GM23338 (cell line): Measurements from ENCODE around the gene CYP19A1. TPM values are rescaled to one million over a fixed set of nuclear protein-coding genes. Genes with fewer than 3 reads are reported as not detected.

Experiments
- ATAC-seq: fragments of 200-7000 bp; cut with Tn5 transposase; 3 replicates; pipeline ENCODE4 v1.9.1; 2020
- DNase-seq: peaks from one replicate; pipeline ENCODE4 v3.0.0-alpha.2; 2015; ENCODE audit warnings: low spot score
- H2AFZ ChIP-seq: fragments of 200-600 bp; sonication (generic); 2 replicates; pipeline ENCODE4 v1.8.0; 2016; ENCODE audit warnings: antibody characterized with exemption, mild to moderate bottlenecking, moderate library complexity
- H3F3A ChIP-seq: fragments of 200-600 bp; sonication (generic); replicated peaks from 2 replicates; pipeline ENCODE4 v1.8.0; 2017; ENCODE audit warnings: antibody characterized with exemption, mixed run types, low read depth
- H3K27ac ChIP-seq: fragments of 200-600 bp; sonication (generic); 2 replicates; pipeline ENCODE4 v1.6.1; 2016; ENCODE audit warnings: low read depth
- H3K27me3 ChIP-seq: fragments of 200-600 bp; sonication (generic); 2 replicates; pipeline ENCODE4 v1.8.0; 2016; ENCODE audit warnings: mild to moderate bottlenecking, mixed run types, moderate library complexity; ENCODE audit not compliant: insufficient read depth
- H3K36me3 ChIP-seq: fragments of 200-600 bp; sonication (generic); 2 replicates; pipeline ENCODE4 v1.8.0; 2016; ENCODE audit warnings: mild to moderate bottlenecking; ENCODE audit not compliant: insufficient read depth
- H3K4me1 ChIP-seq: fragments of 200-600 bp; sonication (generic); 2 replicates; pipeline ENCODE4 v1.8.0; 2016; ENCODE audit warnings: mild to moderate bottlenecking, moderate library complexity; ENCODE audit not compliant: insufficient read depth
- H3K4me2 ChIP-seq: fragments of 200-600 bp; sonication (generic); 2 replicates; pipeline ENCODE4 v1.7.1; 2017; ENCODE audit warnings: mixed run types
- H3K4me3 ChIP-seq: fragments of 200-600 bp; sonication (generic); 2 replicates; pipeline ENCODE4 v1.6.1; 2016; ENCODE audit warnings: mixed run types
- H3K79me2 ChIP-seq: fragments of 200-600 bp; sonication (generic); replicated peaks from 2 replicates; pipeline ENCODE4 v1.8.0; 2017; ENCODE audit warnings: mild to moderate bottlenecking; ENCODE audit not compliant: insufficient read depth
- H3K9me2 ChIP-seq: fragments of 200-600 bp; sonication (generic); 2 replicates; pipeline ENCODE4 v1.8.0; 2017; ENCODE audit not compliant: insufficient read depth
- H4K20me1 ChIP-seq: fragments of 200-600 bp; sonication (generic); replicated peaks from 2 replicates; pipeline ENCODE4 v1.8.0; 2017; ENCODE audit warnings: mild to moderate bottlenecking; ENCODE audit not compliant: insufficient read depth
- H3K27ac Mint-ChIP-seq: 2 replicates; pipeline ENCODE4 v1.8.0; 2020; ENCODE audit warnings: inconsistent platforms, mild to moderate bottlenecking, moderate library complexity, mixed read lengths
- H3K27me3 Mint-ChIP-seq: 3 replicates; pipeline ENCODE4 v1.8.0; 2022; ENCODE audit warnings: low read depth, mild to moderate bottlenecking, moderate library complexity, mixed read lengths, inconsistent platforms; ENCODE audit not compliant: insufficient read depth, poor library complexity
- H3K36me3 Mint-ChIP-seq: 3 replicates; pipeline ENCODE4 v1.8.0; 2021; ENCODE audit warnings: low read depth, mild to moderate bottlenecking, inconsistent platforms, moderate library complexity, mixed read lengths
- H3K4me1 Mint-ChIP-seq: 3 replicates; pipeline ENCODE4 v1.8.0; 2020; ENCODE audit warnings: mild to moderate bottlenecking, inconsistent platforms, mixed read lengths
- H3K4me3 Mint-ChIP-seq: 3 replicates; pipeline ENCODE4 v1.8.0; 2021; ENCODE audit warnings: moderate library complexity, mild to moderate bottlenecking, inconsistent platforms, mixed read lengths
- H3K9me3 Mint-ChIP-seq: 3 replicates; pipeline ENCODE4 v1.8.0; 2020; ENCODE audit warnings: moderate library complexity, mild to moderate bottlenecking, inconsistent platforms, mixed read lengths
- CREB1 ChIP-seq: fragments of 250-450 bp; sonication (Bioruptor Pico); IDR thresholded peaks from 2 replicates; pipeline ENCODE4 v1.5.0; 2020; ENCODE audit warnings: low read depth, mild to moderate bottlenecking, moderate library complexity
- EZH2 ChIP-seq: fragments of 200-600 bp; sonication (generic); IDR thresholded peaks from one replicate; pipeline ENCODE4 v1.8.0; 2017; ENCODE audit warnings: antibody characterized with exemption, mild to moderate bottlenecking, low read depth; ENCODE audit not compliant: unreplicated experiment
- EZH2phosphoT487 ChIP-seq: fragments of 200-600 bp; sonication (generic); IDR thresholded peaks from one replicate; pipeline ENCODE4 v1.8.1; 2018; ENCODE audit warnings: antibody characterized with exemption; ENCODE audit not compliant: unreplicated experiment
- JUNB ChIP-seq: IDR thresholded peaks from one replicate; pipeline ENCODE4 v1.6.1; 2016; ENCODE audit warnings: antibody characterized with exemption; ENCODE audit not compliant: unreplicated experiment
- NANOG ChIP-seq: IDR thresholded peaks from 2 replicates; pipeline ENCODE4 v1.6.1; 2016; ENCODE audit warnings: antibody characterized with exemption, borderline replicate concordance
- POLR2AphosphoS5 ChIP-seq: IDR thresholded peaks from 2 replicates; pipeline ENCODE4 v1.6.1; 2016; ENCODE audit warnings: antibody characterized with exemption, low read depth
- STAT1 ChIP-seq: IDR thresholded peaks from one replicate; pipeline ENCODE4 v1.6.1; 2016; ENCODE audit warnings: antibody characterized with exemption; ENCODE audit not compliant: unreplicated experiment
- ZNF114 ChIP-seq: fragments of 250-450 bp; sonication (Bioruptor Pico); IDR thresholded peaks from 2 replicates; pipeline ENCODE4 v1.5.0; 2020; ENCODE audit warnings: mild to moderate bottlenecking, moderate library complexity
- ZNF331 ChIP-seq: fragments of 250-450 bp; sonication (Bioruptor Pico); IDR thresholded peaks from 2 replicates; pipeline ENCODE4 v1.5.0; 2020; ENCODE audit warnings: low read depth, mild to moderate bottlenecking, moderate library complexity
- polyA plus RNA-seq: library from polyadenylated mRNA; unstranded; fragments of >200 nt; fragmentation: Nextera tagmentation; extraction: Ambion mirVana; gene quantifications from 2 replicates; pipeline ENCODE4 v1.2.1, GENCODE V29; 2016
- total RNA-seq: library from RNA; depleted of rRNA; stranded (reverse); fragments of >200 nt; shearing (Covaris generic); gene quantifications from 2 replicates; pipeline ENCODE4 v1.2.3, GENCODE V29; 2014
- TF ChIP-seq, protein P1 (sequence below): fragments of 250-450 bp; sonication (Bioruptor Pico); IDR thresholded peaks from 2 replicates; pipeline ENCODE4 v1.5.0; 2020; ENCODE audit warnings: mild to moderate bottlenecking, moderate library complexity
- TF ChIP-seq, protein P2 (sequence below): IDR thresholded peaks from 2 replicates; pipeline ENCODE4 v1.6.1; 2016; ENCODE audit warnings: antibody characterized with exemption

CYP19A1 gene
- total and polyA plus RNA-seq, 2 experiments from 2014 or later: 0.42 TPM; not detected in 1

- Histone ChIP-seq H4K20me1 (no peaks in the 10 kb centered on the region), H3K27ac (no peak overlapping the region), H3K9me2 (peaks cover 4% of the 10 kb centered on the region), H3K79me2 (no peaks in the 10 kb centered on the region), H3K4me3 (no peak overlapping the region), H3F3A (no peaks in the 10 kb centered on the region), H3K4me1 (no peaks in the 10 kb centered on the region), H3K4me2 (no peak overlapping the region), H3K27me3 (no peaks in the 10 kb centered on the region), H3K36me3 (no peaks in the 10 kb centered on the region), H2AFZ (no peak overlapping the region)
- Mint-ChIP-seq H3K36me3 (no peaks in the 10 kb centered on the region), H3K4me3 (no peak overlapping the region), H3K27me3 (no peaks in the 10 kb centered on the region), H3K9me3 (no peaks in the 10 kb centered on the region), H3K27ac (peak overlapping the region; percentile 51), H3K4me1 (peaks cover 9% of the 10 kb centered on the region; the same call in 2 of the 3 replicates)
- ATAC-seq: no peak
- DNase-seq: no peak
- TF ChIP-seq ZNF114 (CRISPR knock-in tag): no peak
- no peak for TF ChIP-seq CREB1 (CRISPR knock-in tag)
- TF ChIP-seq, protein P1, sequence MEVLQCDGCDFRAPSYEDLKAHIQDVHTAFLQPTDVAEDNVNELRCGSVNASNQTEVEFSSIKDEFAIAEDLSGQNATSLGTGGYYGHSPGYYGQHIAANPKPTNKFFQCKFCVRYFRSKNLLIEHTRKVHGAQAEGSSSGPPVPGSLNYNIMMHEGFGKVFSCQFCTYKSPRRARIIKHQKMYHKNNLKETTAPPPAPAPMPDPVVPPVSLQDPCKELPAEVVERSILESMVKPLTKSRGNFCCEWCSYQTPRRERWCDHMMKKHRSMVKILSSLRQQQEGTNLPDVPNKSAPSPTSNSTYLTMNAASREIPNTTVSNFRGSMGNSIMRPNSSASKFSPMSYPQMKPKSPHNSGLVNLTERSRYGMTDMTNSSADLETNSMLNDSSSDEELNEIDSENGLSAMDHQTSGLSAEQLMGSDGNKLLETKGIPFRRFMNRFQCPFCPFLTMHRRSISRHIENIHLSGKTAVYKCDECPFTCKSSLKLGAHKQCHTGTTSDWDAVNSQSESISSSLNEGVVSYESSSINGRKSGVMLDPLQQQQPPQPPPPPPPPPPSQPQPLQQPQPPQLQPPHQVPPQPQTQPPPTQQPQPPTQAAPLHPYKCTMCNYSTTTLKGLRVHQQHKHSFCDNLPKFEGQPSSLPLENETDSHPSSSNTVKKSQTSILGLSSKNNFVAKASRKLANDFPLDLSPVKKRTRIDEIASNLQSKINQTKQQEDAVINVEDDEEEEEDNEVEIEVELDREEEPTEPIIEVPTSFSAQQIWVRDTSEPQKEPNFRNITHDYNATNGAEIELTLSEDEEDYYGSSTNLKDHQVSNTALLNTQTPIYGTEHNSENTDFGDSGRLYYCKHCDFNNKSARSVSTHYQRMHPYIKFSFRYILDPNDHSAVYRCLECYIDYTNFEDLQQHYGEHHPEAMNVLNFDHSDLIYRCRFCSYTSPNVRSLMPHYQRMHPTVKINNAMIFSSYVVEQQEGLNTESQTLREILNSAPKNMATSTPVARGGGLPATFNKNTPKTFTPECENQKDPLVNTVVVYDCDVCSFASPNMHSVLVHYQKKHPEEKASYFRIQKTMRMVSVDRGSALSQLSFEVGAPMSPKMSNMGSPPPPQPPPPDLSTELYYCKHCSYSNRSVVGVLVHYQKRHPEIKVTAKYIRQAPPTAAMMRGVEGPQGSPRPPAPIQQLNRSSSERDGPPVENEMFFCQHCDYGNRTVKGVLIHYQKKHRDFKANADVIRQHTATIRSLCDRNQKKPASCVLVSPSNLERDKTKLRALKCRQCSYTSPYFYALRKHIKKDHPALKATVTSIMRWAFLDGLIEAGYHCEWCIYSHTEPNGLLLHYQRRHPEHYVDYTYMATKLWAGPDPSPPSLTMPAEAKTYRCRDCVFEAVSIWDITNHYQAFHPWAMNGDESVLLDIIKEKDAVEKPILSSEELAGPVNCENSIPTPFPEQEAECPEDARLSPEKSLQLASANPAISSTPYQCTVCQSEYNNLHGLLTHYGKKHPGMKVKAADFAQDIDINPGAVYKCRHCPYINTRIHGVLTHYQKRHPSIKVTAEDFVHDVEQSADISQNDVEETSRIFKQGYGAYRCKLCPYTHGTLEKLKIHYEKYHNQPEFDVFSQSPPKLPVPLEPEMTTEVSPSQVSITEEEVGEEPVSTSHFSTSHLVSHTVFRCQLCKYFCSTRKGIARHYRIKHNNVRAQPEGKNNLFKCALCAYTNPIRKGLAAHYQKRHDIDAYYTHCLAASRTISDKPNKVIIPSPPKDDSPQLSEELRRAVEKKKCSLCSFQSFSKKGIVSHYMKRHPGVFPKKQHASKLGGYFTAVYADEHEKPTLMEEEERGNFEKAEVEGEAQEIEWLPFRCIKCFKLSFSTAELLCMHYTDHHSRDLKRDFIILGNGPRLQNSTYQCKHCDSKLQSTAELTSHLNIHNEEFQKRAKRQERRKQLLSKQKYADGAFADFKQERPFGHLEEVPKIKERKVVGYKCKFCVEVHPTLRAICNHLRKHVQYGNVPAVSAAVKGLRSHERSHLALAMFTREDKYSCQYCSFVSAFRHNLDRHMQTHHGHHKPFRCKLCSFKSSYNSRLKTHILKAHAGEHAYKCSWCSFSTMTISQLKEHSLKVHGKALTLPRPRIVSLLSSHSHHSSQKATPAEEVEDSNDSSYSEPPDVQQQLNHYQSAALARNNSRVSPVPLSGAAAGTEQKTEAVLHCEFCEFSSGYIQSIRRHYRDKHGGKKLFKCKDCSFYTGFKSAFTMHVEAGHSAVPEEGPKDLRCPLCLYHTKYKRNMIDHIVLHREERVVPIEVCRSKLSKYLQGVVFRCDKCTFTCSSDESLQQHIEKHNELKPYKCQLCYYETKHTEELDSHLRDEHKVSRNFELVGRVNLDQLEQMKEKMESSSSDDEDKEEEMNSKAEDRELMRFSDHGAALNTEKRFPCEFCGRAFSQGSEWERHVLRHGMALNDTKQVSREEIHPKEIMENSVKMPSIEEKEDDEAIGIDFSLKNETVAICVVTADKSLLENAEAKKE: no peak
- TF ChIP-seq JUNB: no peak
These were observed 15.6 kb downstream of the CYP19A1 start for GRCh38 chr15:51322621-51323296.

- Histone ChIP-seq H3F3A (no peaks in the 10 kb centered on the region), H3K36me3 (no peaks in the 10 kb centered on the region), H3K4me3 (no peak overlapping the region), H3K4me2 (no peak overlapping the region), H3K4me1 (no peaks in the 10 kb centered on the region), H4K20me1 (no peaks in the 10 kb centered on the region), H3K9me2 (peaks cover 4% of the 10 kb centered on the region), H2AFZ (no peak overlapping the region), H3K79me2 (no peaks in the 10 kb centered on the region), H3K27ac (no peak overlapping the region), H3K27me3 (no peaks in the 10 kb centered on the region)
- Mint-ChIP-seq H3K27ac (no peak overlapping the region), H3K4me1 (peaks cover 9% of the 10 kb centered on the region; the same call in 2 of the 3 replicates), H3K36me3 (no peaks in the 10 kb centered on the region), H3K27me3 (no peaks in the 10 kb centered on the region), H3K4me3 (no peak overlapping the region), H3K9me3 (no peaks in the 10 kb centered on the region)
- DNase-seq: no peak
- ATAC-seq: no peak
- TF ChIP-seq EZH2phosphoT487 (no peak), NANOG (no peak), EZH2 (no peak), POLR2AphosphoS5 (no peak), CREB1 (CRISPR knock-in tag) (no peak), ZNF331 (no peak), STAT1 (no peak)
- TF ChIP-seq, protein P2, sequence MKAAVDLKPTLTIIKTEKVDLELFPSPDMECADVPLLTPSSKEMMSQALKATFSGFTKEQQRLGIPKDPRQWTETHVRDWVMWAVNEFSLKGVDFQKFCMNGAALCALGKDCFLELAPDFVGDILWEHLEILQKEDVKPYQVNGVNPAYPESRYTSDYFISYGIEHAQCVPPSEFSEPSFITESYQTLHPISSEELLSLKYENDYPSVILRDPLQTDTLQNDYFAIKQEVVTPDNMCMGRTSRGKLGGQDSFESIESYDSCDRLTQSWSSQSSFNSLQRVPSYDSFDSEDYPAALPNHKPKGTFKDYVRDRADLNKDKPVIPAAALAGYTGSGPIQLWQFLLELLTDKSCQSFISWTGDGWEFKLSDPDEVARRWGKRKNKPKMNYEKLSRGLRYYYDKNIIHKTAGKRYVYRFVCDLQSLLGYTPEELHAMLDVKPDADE: no peak
These were observed 17.1 kb downstream of the CYP19A1 start for GRCh38 chr15:51321316-51321715.
